GM12873 (cell line): ENCODE data around the gene PCDHGA1.

Experiments
- CTCF ChIP-seq: IDR thresholded peaks from 2 replicates; pipeline ENCODE4 v1.5.1; 2012; ENCODE audit warnings: low read depth, mild to moderate bottlenecking, moderate library complexity, low read length, control low read depth; ENCODE audit not compliant: insufficient read depth; ENCODE audit errors: missing control alignments

Gene PCDHGA1

GRCh38 chr5:141320225-141321169, 9.8 kb upstream of the PCDHGA1 start, which contains the start of gene TAF7:
Gene TAF7, minus strand, starts transcription at chr5:141320784. Its CDS starts 740 bp downstream, at chr5:141320044.
- TF ChIP-seq CTCF: peak; percentile 85

- no peak for TF ChIP-seq CTCF
Observed at GRCh38 chr5:141322261-141322660, 8.1 kb upstream of the PCDHGA1 start.

GRCh38 chr5:141326088-141326854, 4.0 kb upstream of the PCDHGA1 start:
- peak; percentile 49 for TF ChIP-seq CTCF

- TF ChIP-seq CTCF: no peak
Observed at GRCh38 chr5:141328231-141328630, 2.1 kb upstream of the PCDHGA1 start.

- TF ChIP-seq CTCF: peak; percentile 50
Observed at GRCh38 chr5:141338538-141339306, 8.4 kb downstream of the PCDHGA1 start, which contains the start of gene PCDHGA2. Gene PCDHGA2, plus strand, starts transcription at chr5:141338760.

GRCh38 chr5:141342773-141343172, 12.5 kb downstream of the PCDHGA1 start:
- no peak for TF ChIP-seq CTCF
